Measurements from ENCODE around the gene CARNS1. TPM values are rescaled to one million over a fixed set of nuclear protein-coding genes. Genes with fewer than 3 reads are reported as not detected.

The CARNS1 gene, protein sequence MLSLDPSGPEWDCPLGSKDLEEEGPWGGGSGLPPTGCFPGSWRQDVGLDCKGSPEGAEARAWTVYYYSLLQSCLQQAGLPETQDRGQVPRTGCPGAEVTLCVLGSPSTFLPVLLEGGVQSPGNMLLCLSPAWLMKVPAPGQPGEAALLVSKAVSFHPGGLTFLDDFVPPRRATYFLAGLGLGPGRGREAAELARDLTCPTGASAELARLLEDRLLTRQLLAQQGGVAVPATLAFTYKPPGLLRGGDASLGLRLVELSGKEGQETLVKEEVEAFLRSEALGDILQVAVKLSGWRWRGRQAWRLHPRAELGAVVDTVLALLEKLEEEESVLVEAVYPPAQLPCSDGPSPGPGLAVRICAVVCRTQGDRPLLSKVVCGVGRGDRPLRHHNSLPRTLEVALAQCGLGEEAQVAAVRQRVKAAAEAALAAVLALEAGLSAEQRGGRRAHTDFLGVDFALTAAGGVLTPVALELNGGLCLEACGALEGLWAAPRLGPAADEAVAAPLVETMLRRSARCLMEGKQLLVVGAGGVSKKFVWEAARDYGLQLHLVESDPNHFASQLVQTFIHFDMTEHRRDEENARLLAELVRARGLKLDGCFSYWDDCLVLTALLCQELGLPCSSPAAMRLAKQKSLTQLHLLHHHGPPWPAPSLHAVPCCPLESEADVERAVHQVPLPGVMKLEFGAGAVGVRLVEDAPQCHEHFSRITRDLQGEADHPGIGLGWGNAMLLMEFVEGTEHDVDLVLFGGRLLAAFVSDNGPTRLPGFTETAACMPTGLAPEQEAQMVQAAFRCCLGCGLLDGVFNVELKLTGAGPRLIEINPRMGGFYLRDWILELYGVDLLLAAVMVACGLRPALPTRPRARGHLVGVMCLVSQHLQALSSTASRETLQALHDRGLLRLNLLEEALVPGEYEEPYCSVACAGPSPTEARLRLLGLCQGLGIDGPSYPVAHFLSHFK
- total RNA-seq (10 to 100 TPM in 5 of 9 donors, 1 to 10 TPM in 4; 3.5 to 33.6 (median 11.8) TPM), polyA plus RNA-seq (1 to 10 TPM in 1 of 2 donors, under 1 TPM in 1; 0.89 to 6.2 TPM)
- long read RNA-seq, donor 1, partial matches to known transcripts = 17 of 26 reads
- long read RNA-seq, donor 1, other reads (novel, unspliced or antisense) = 7 of 26 reads
- long read RNA-seq, donor 2, partial matches to known transcripts = 1 of 4 reads
- long read RNA-seq, donor 2, other reads (novel, unspliced or antisense) = 3 of 4 reads
- long read RNA-seq, donor 3, partial matches to known transcripts = 3 of 10 reads
- long read RNA-seq, donor 3, other reads (novel, unspliced or antisense) = 6 of 10 reads

DNA sequence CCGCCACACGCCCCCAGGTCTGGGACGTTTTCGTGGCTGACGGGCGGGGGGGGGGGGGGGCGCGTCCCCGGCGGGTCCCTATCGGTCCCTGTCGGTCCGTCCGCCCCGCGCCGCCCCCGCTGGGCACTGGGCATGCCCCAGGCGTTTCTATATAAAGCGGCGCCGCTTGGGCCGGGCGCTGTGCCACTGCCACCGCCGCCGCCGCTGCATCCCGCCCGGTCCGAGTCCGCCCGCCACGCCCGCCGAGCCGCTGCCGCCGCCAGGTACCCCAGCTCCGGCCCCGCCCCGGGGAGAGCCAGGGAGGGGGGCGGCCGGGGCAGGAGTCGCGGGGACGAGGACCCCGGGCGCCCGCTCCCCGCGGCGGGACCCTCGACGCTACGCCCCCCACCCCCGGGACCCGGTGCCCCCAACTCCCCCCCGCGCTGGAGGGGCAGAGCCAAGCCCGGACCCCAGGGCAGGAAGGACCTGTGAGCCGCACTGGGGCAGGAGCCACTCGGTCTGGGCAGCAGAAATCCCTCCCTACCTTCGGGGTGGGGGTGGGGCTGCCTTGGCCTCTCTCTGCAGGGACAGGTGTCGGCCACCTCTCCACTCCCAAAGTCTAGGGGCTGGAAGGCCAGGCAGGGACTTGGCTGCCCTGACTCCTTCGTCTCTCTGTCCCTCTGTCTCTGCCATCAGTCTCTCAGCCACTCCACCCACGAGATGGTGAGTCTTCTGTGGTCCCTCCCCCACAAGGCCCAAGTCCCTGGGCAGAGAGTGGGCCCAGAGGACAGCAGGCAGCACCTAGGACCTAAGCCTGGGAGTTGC, at the start of gene CARNS1:
Gene CARNS1 (plus strand): TSS at position 178 of the 804 bp plus-strand sequence. CDS start 522 bp downstream, at position 700.
- no peak for TF ChIP-seq POLR2A (IDR thresholded peaks at IDR 0.05)
- TF ChIP-seq, protein P1, sequence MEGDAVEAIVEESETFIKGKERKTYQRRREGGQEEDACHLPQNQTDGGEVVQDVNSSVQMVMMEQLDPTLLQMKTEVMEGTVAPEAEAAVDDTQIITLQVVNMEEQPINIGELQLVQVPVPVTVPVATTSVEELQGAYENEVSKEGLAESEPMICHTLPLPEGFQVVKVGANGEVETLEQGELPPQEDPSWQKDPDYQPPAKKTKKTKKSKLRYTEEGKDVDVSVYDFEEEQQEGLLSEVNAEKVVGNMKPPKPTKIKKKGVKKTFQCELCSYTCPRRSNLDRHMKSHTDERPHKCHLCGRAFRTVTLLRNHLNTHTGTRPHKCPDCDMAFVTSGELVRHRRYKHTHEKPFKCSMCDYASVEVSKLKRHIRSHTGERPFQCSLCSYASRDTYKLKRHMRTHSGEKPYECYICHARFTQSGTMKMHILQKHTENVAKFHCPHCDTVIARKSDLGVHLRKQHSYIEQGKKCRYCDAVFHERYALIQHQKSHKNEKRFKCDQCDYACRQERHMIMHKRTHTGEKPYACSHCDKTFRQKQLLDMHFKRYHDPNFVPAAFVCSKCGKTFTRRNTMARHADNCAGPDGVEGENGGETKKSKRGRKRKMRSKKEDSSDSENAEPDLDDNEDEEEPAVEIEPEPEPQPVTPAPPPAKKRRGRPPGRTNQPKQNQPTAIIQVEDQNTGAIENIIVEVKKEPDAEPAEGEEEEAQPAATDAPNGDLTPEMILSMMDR (IDR thresholded peaks at IDR 0.05) = no peak
- DNase-seq (no peak), ATAC-seq (peak in 2 of 4 donors; percentile 8 to 35)
- Histone ChIP-seq H3K27me3 (peaks cover 0 to 36% (median 11%) of the 10 kb centered on the region in 9 donors), H3K9me3 (no peaks in the 10 kb centered on the region), H3K4me3 (peak within 1 kb of the TSS in 11 of 12 donors; percentile 25 to 53 (median 43)), H3K36me3 (no peaks in the 10 kb centered on the region), H3K27ac (peak within 1 kb of the TSS in 11 of 12 donors; percentile 8 to 95 (median 75)), H3K4me1 (peaks cover 3 to 59% (median 41%) of the 10 kb centered on the region in 12 donors)
- intact Hi-C loops (cut with DNase I) = no loop called here
- WGBS, 4 donors = 6 to 33% (median 10%) methylated on average over 3 to 67 of the region's 67 CpGs

DNA sequence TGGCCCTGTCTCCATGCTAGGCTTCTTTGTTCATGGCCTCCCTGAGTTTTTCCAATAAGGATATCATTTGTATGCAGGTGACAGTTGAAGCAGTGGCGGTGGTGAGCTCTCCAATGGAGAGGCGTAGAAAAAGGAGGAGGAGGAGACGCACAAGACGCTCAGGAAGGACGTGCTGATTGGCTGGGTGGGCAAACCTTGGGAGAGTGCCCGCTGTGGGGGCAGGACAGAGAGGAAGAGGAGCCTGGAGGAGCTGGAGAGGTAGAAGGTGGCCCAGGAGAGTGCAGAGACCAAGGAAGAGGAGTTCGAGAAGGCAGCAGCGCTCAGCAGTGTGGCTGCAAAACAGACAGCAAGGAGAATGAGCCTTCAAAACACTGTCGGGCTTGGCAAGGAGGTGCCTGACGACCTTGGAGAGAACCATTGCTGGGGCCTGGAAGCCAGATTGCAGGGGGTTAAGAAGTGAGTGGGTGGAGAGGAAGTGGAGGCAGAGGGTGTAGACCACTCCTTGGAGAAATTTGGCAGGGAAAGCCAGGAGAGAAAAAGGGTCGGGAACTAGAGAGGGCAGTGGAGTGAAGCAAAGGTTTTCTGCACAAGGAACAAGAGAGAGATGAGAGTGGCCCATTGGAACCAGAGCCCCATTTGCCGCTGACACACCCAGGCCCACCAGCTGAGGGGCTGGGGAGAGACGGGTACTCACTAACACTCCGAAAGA, 49.6 kb upstream of the CARNS1 start:
- intact Hi-C loops (cut with DNase I) = no loop called here
- peaks cover 0 to 11% (median 0%) of the 10 kb centered on the region in 9 donors for H3K36me3 ChIP-seq
- WGBS, 4 donors = 64 to 73% (median 70%) methylated on average over 14 of the region's 14 CpGs
- no peaks in the 10 kb centered on the region for H3K9me3 ChIP-seq
- ATAC-seq = no peak
- H3K27ac ChIP-seq = peak overlapping the region in 3 of 12 donors; percentile 39 to 97 (median 52)
- no peak overlapping the region for H3K4me3 ChIP-seq
- H3K27me3 ChIP-seq = no peaks in the 10 kb centered on the region
- peaks cover 0 to 52% (median 22%) of the 10 kb centered on the region in 12 donors for H3K4me1 ChIP-seq
- TF ChIP-seq, protein P1 (IDR thresholded peaks at IDR 0.05) = no peak
- TF ChIP-seq POLR2A (IDR thresholded peaks at IDR 0.05) = no peak
- no peak for DNase-seq

DNA sequence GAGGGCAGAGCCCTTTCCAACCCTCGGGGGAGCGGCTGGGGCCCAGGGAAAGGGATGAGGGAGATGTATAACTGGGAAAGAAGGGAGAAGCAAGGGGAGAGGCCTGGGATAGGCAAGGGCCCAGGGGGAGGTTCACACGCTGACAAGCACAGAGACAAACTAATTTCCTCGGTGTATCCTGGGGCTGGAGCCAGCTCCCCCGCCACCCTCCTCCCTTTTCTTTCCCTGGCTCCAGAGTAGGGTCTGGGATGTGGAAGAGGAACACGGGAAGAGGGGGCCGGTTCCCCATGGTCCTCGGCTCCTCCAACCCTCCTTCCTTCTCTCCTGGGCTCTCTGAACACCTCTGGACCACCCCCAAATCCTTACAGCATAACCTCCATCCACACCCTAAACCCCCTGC, 48.9 kb upstream of the CARNS1 start:
- intact Hi-C loops (cut with DNase I) = no loop called here
- Histone ChIP-seq H3K27ac (peak overlapping the region in 3 of 12 donors; percentile 39 to 97 (median 52)), H3K9me3 (no peaks in the 10 kb centered on the region), H3K4me1 (peaks cover 0 to 58% (median 27%) of the 10 kb centered on the region in 12 donors), H3K36me3 (peaks cover 0 to 11% (median 0%) of the 10 kb centered on the region in 9 donors), H3K4me3 (no peak overlapping the region), H3K27me3 (no peaks in the 10 kb centered on the region)
- DNase-seq = no peak
- TF ChIP-seq, protein P1 (IDR thresholded peaks at IDR 0.05) = no peak
- no peak for TF ChIP-seq POLR2A (IDR thresholded peaks at IDR 0.05)
- 28 to 46% (median 35%) methylated on average over 8 of the region's 8 CpGs for WGBS, 4 donors
- peak in 1 of 4 donors; percentile 7 for ATAC-seq
